MM.1S (cell line): Measurements from ENCODE around the gene LSM4.
"Not testable (repeated sequence)": the region's sequence is repeated elsewhere in the genome, so short reads cannot be mapped to it uniquely, and the experiment has no call there.

Experiments
- DNase-seq: peaks from one replicate; pipeline ENCODE4 v3.0.0-alpha.2; 2015
- H2AFZ ChIP-seq: fragments of 300-600 bp; sonication (generic); 2 replicates; pipeline ENCODE4 v1.6.0; 2016; ENCODE audit warnings: antibody characterized with exemption, low read length
- H3F3A ChIP-seq: fragments of 300-600 bp; sonication (generic); 2 replicates; pipeline ENCODE4 v1.6.1; 2016; ENCODE audit warnings: mild to moderate bottlenecking, antibody characterized with exemption, low read length, moderate library complexity, mixed read lengths; ENCODE audit not compliant: insufficient read depth
- H3K27ac ChIP-seq: fragments of 300-600 bp; sonication (generic); 2 replicates; pipeline ENCODE4 v1.5.1; 2016; ENCODE audit warnings: mild to moderate bottlenecking, low read length
- H3K27me3 ChIP-seq: fragments of 300-600 bp; sonication (generic); replicated peaks from 2 replicates; pipeline ENCODE4 v1.6.0; 2016; ENCODE audit warnings: low read length; ENCODE audit not compliant: insufficient read depth
- H3K36me3 ChIP-seq: fragments of 300-600 bp; sonication (generic); replicated peaks from 2 replicates; pipeline ENCODE4 v1.6.1; 2016; ENCODE audit warnings: mild to moderate bottlenecking, low read length, mixed read lengths; ENCODE audit not compliant: insufficient read depth
- H3K4me1 ChIP-seq: fragments of 300-600 bp; sonication (generic); 2 replicates; pipeline ENCODE4 v1.6.1; 2016; ENCODE audit warnings: low read length, mixed read lengths
- H3K4me2 ChIP-seq: fragments of 300-600 bp; sonication (generic); 2 replicates; pipeline ENCODE4 v1.6.0; 2016; ENCODE audit warnings: low read depth, low read length
- H3K4me3 ChIP-seq: fragments of 300-600 bp; sonication (generic); 2 replicates; pipeline ENCODE4 v1.5.1; 2016; ENCODE audit warnings: low read length, mixed read lengths
- H3K79me2 ChIP-seq: fragments of 300-600 bp; sonication (generic); 2 replicates; pipeline ENCODE4 v1.6.1; 2016; ENCODE audit warnings: mixed run types, low read length, mixed read lengths
- H3K9ac ChIP-seq: fragments of 300-600 bp; sonication (generic); 2 replicates; pipeline ENCODE4 v1.6.1; 2016; ENCODE audit warnings: low read length, mixed read lengths
- H3K9me2 ChIP-seq: fragments of 300-600 bp; sonication (generic); replicated peaks from 2 replicates; pipeline ENCODE4 v1.6.1; 2016; ENCODE audit warnings: mild to moderate bottlenecking, low read length, mixed read lengths; ENCODE audit not compliant: insufficient read depth
- H3K9me3 ChIP-seq: fragments of 300-600 bp; sonication (generic); replicated peaks from 2 replicates; pipeline ENCODE4 v1.6.1; 2016; ENCODE audit warnings: mild to moderate bottlenecking, low read length, mixed read lengths; ENCODE audit not compliant: insufficient read depth
- H4K20me1 ChIP-seq: fragments of 300-600 bp; sonication (generic); 2 replicates; pipeline ENCODE4 v1.6.1; 2016; ENCODE audit warnings: mild to moderate bottlenecking, low read length, moderate library complexity, mixed read lengths; ENCODE audit not compliant: insufficient read depth
- EZH2 ChIP-seq: fragments of 300-600 bp; sonication (generic); optimal IDR thresholded peaks from 2 replicates; pipeline ENCODE3; 2017; ENCODE audit warnings: low read depth, mild to moderate bottlenecking, antibody characterized with exemption, low read length, mixed read lengths
- EZH2phosphoT487 ChIP-seq: fragments of 300-600 bp; sonication (generic); IDR thresholded peaks from 2 replicates; pipeline ENCODE4 v1.6.1; 2018; ENCODE audit warnings: antibody characterized with exemption, low read length
- TF ChIP-seq, protein P1 (sequence below): fragments of 300-600 bp; sonication (generic); IDR thresholded peaks from 2 replicates; pipeline ENCODE4 v1.5.1; 2016; ENCODE audit warnings: antibody characterized with exemption, low read length, mixed read lengths

LSM4 gene

DNA sequence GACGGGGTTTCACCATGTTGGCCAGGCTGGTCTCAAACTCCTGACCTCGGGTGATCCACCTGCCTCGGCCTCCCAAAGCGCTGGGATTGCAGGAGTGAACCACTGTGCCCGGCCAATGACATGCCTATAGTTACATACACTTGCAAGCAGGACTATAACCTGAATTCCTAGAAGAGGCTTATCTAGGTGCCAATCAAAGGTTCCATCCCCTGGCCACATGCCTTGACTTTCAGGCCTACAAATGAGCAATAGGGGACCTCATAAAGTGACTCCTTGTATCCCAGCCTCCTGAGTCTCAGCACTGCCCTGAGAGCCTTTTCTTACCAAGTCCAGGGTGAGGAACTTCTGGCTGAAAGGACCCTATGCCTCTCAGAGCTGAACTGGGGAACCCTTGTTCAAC lies 3.9 kb upstream of the LSM4 start:
- Histone ChIP-seq H3K9me2 (no peaks in the 10 kb centered on the region), H2AFZ (no peak overlapping the region)

DNA sequence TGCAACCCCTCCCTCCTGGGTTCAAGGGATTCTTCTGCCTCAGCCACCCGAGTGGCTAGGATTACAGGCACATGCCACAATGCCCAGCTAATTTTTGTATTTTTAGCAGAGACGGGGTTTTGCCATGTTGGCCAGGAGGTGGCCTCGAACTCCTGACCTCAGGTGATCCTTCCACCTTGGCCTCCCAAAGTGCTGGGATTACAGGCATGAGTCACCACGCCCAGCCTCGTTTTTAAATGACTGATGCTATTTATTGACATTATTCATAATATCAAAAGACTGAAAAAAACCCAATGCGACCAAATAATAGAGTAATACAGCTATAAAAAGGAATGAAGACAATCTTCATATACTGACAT lies 1.5 kb upstream of the LSM4 start:
- H3K9me3 ChIP-seq, H3K9me2 ChIP-seq, H4K20me1 ChIP-seq, H3K4me3 ChIP-seq, H3K27ac ChIP-seq, H3K9ac ChIP-seq, H2AFZ ChIP-seq, H3K27me3 ChIP-seq, H3K36me3 ChIP-seq, DNase-seq, H3F3A ChIP-seq, H3K4me2 ChIP-seq: not testable (repeated sequence)
- peaks cover 35% of the 10 kb centered on the region for H3K79me2 ChIP-seq
- peaks cover 22% of the 10 kb centered on the region for H3K4me1 ChIP-seq

More for the DNA sequence above, 3.9 kb upstream of the LSM4 start:
- H3K4me1 ChIP-seq, result peaks cover 20% of the 10 kb centered on the region
- H3F3A ChIP-seq, result peaks cover 10% of the 10 kb centered on the region
- H3K9ac ChIP-seq, result no peak overlapping the region
- no peak overlapping the region for H3K27ac ChIP-seq
- no peaks in the 10 kb centered on the region for H4K20me1 ChIP-seq
- peaks cover 11% of the 10 kb centered on the region for H3K79me2 ChIP-seq
- TF ChIP-seq EZH2phosphoT487, result no peak
- TF ChIP-seq EZH2, result no peak
- TF ChIP-seq, protein P1, sequence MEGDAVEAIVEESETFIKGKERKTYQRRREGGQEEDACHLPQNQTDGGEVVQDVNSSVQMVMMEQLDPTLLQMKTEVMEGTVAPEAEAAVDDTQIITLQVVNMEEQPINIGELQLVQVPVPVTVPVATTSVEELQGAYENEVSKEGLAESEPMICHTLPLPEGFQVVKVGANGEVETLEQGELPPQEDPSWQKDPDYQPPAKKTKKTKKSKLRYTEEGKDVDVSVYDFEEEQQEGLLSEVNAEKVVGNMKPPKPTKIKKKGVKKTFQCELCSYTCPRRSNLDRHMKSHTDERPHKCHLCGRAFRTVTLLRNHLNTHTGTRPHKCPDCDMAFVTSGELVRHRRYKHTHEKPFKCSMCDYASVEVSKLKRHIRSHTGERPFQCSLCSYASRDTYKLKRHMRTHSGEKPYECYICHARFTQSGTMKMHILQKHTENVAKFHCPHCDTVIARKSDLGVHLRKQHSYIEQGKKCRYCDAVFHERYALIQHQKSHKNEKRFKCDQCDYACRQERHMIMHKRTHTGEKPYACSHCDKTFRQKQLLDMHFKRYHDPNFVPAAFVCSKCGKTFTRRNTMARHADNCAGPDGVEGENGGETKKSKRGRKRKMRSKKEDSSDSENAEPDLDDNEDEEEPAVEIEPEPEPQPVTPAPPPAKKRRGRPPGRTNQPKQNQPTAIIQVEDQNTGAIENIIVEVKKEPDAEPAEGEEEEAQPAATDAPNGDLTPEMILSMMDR, result no peak
- DNase-seq, result no peak
- 0 out of 2 replicates have a peak, but pooled peaks cover 9% of the 10 kb centered on the region for H3K27me3 ChIP-seq
- no peak overlapping the region for H3K4me2 ChIP-seq
- H3K4me3 ChIP-seq, result no peak overlapping the region
- no peaks in the 10 kb centered on the region for H3K36me3 ChIP-seq
- H3K9me3 ChIP-seq, result no peaks in the 10 kb centered on the region

DNA sequence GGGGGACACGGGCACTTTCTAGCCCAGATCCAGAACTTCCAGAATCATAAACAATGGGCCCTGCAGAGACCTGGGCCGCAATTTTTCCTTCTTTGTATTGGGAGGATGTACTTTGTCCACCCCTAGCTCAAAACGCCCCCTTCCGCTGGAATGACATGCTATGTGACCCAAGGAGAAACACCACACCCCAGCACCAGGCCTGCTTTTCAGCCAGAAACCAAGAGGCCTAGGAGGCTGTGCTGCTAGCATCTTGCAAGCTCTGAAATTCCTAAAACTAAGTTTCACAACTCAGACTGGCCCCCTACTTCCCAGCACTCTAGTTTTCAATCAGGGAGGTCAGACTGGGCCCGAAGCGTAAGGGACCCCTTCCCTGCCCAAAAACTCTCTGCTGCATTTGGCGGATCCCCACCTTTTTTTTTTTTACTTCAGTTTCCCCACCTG lies 538 bp downstream of the LSM4 start:
- Histone ChIP-seq H4K20me1 (no peaks in the 10 kb centered on the region), H3K36me3 (no peaks in the 10 kb centered on the region), H3K27ac (peak overlapping the region; percentile 58), H3K9me2 (no peaks in the 10 kb centered on the region), H3K4me3 (peak overlapping the region; percentile 84), H3K27me3 (no peaks in the 10 kb centered on the region), H2AFZ (peak overlapping the region; percentile 57; the same call in 1 of the 2 replicates), H3K4me1 (peaks cover 17% of the 10 kb centered on the region), H3K9ac (peak overlapping the region; percentile 93), H3K79me2 (peaks cover 46% of the 10 kb centered on the region), H3K4me2 (peak overlapping the region; percentile 82), H3F3A (peaks cover 10% of the 10 kb centered on the region), H3K9me3 (no peaks in the 10 kb centered on the region)
- no peak for TF ChIP-seq EZH2phosphoT487
- TF ChIP-seq, protein P1, result peak; percentile 27
- peak; percentile 53 for DNase-seq

DNA sequence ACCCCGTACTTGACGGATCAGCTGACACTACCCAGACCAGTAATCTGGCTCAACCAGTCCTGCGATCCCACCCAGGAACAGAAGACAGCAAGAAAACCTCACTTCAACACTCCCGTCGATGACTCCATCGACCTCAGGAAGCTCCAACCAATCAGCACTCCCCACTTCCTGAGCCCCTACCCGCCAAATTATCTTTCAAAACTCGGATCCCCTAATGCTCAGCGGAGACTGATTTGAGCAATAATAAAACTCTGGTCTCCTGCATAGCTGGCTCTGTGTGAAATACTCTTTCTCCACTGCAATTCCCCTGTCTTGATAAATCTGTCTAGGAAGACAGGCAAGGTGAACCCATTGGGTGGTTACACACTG lies 1.2 kb downstream of the LSM4 start:
- DNase-seq, result no peak
- H3K9me2 ChIP-seq, result no peaks in the 10 kb centered on the region
- H3K27ac ChIP-seq, result no peak overlapping the region
- H3K9me3 ChIP-seq, result no peaks in the 10 kb centered on the region
- peak overlapping the region; percentile 93 for H3K9ac ChIP-seq
- peak overlapping the region; percentile 84 for H3K4me3 ChIP-seq
- no peaks in the 10 kb centered on the region for H3K36me3 ChIP-seq
- H4K20me1 ChIP-seq, result no peaks in the 10 kb centered on the region
- H2AFZ ChIP-seq, result no peak overlapping the region
- no peaks in the 10 kb centered on the region for H3K27me3 ChIP-seq
- H3F3A ChIP-seq, result peaks cover 10% of the 10 kb centered on the region
- TF ChIP-seq EZH2 (no peak), EZH2phosphoT487 (no peak)
- TF ChIP-seq, protein P1, result no peak
- H3K4me2 ChIP-seq, result peak overlapping the region; percentile 82
- peaks cover 46% of the 10 kb centered on the region for H3K79me2 ChIP-seq
- peaks cover 17% of the 10 kb centered on the region for H3K4me1 ChIP-seq
